Measurements from ENCODE around the gene PCNX2. TPM values are rescaled to one million over a fixed set of nuclear protein-coding genes. Genes with fewer than 3 reads are reported as not detected.
A peak's percentile ranks its signal among the peaks of the same experiment; 100 is the strongest.

The PCNX2 gene
- total RNA-seq, 2 donors from 2014 or later, result 23.9 to 39.1 TPM

DNA sequence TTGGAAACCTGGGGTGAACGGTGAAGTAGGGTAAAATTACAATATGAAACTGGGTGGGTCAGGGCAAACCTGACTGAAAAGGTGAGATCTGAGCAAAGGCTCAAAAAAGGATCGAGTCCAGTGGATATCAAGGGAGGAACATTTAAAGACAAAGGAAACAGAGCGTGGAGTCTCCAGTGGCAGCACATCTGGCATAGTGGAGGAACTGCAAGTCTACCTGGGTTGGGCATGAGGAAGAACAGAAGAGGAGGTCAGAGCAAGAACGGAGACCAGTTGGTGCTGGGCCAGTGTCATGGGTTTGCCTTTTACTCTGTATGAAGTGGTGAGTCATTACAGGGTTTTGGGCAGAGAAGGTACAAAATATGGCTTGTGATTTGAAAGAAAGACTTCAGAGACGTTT is 181.4 kb downstream of the PCNX2 start:
- TF ChIP-seq, protein P1, sequence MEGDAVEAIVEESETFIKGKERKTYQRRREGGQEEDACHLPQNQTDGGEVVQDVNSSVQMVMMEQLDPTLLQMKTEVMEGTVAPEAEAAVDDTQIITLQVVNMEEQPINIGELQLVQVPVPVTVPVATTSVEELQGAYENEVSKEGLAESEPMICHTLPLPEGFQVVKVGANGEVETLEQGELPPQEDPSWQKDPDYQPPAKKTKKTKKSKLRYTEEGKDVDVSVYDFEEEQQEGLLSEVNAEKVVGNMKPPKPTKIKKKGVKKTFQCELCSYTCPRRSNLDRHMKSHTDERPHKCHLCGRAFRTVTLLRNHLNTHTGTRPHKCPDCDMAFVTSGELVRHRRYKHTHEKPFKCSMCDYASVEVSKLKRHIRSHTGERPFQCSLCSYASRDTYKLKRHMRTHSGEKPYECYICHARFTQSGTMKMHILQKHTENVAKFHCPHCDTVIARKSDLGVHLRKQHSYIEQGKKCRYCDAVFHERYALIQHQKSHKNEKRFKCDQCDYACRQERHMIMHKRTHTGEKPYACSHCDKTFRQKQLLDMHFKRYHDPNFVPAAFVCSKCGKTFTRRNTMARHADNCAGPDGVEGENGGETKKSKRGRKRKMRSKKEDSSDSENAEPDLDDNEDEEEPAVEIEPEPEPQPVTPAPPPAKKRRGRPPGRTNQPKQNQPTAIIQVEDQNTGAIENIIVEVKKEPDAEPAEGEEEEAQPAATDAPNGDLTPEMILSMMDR (conservative IDR thresholded peaks at IDR 0.05), result no peak

DNA sequence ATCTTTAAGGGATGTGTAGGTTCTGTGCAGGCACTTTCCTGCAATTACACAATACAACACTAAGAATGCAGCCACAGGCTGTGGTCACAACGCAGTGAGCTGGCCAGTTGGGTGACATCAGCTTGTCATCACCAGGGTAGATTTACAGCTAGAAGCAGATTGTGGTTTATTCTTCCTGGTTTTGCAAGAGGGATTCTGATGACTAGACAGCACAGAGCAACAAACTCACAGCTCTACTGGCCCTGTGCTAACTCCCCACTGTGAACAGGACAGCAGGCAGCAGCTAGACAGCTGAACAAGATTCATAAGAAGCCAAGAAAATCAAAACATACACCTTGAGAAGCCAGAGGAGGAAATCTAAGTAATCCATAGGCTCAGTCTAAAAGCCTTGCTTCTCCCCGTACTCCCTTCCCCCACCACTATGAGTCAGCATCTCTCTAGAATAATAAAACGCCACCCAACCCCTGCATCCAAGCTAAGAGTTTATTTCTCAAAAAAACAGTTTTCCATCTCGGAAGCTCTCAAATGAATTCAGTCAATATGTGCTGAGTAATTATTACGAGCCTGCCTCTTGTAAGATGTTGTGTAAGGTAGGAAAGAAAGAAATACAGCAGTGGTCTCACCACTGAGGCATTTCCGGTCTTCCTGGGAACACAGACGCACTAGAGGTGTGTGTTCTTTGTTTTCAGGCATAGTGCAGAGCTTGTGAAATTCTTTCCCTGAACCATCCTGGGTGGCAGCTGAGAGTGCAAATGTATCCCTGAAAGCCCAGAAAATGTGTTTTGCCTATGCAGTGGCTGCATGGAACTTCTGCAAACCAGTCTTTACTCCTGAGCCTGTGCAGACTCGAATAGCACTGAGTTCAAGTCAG is 182.3 kb downstream of the PCNX2 start:
- Mint-ChIP-seq H3K4me3 (peak overlapping the region; percentile 27), H3K36me3 (ENCODE audit: low read depth) (peaks cover 16% of the 10 kb centered on the region), H3K4me1 (peaks cover 44% of the 10 kb centered on the region), H3K9me3 (no peaks in the 10 kb centered on the region), H3K27ac (peak overlapping the region; percentile 99), H3K27me3 (ENCODE audit: insufficient read depth) (no peaks in the 10 kb centered on the region)
- peak overlapping the region; percentile 47 for H3K9ac ChIP-seq (ENCODE audit: extremely low read depth, low read length, poor library complexity, severe bottlenecking)
- WGBS, 2 experiments (ENCODE audit: insufficient coverage in 1 of 2, insufficient read length in 1 of 2), result 24 to 43% methylated on average over 4 to 8 of the region's 8 CpGs
- H3K36me3 ChIP-seq (ENCODE audit: control insufficient read depth, insufficient read depth, low read length), result peaks cover 5% of the 10 kb centered on the region
- peak overlapping the region; percentile 12 for H3K4me3 ChIP-seq (ENCODE audit: low read length)
- H3K4me1 ChIP-seq (ENCODE audit: control insufficient read depth, insufficient read depth, low read length), result peaks cover 9% of the 10 kb centered on the region
- H3K27ac ChIP-seq (ENCODE audit: low read depth, low read length), result peak overlapping the region; percentile 87
- TF ChIP-seq, protein P1 (conservative IDR thresholded peaks at IDR 0.05), result no peak
- no peaks in the 10 kb centered on the region for H3K27me3 ChIP-seq (ENCODE audit: control insufficient read depth, insufficient read depth, low read length, poor library complexity, severe bottlenecking)
- no peaks in the 10 kb centered on the region for H3K9me3 ChIP-seq (ENCODE audit: control insufficient read depth, low read length)
- DNase-seq, result peak; percentile 90

More for the DNA sequence above, 181.4 kb downstream of the PCNX2 start:
- Histone ChIP-seq H3K9ac (ENCODE audit: extremely low read depth, low read length, poor library complexity, severe bottlenecking) (no peak overlapping the region), H3K4me3 (ENCODE audit: low read length) (no peak overlapping the region), H3K4me1 (ENCODE audit: control insufficient read depth, insufficient read depth, low read length) (peaks cover 9% of the 10 kb centered on the region), H3K27ac (ENCODE audit: low read depth, low read length) (no peak overlapping the region), H3K9me3 (ENCODE audit: control insufficient read depth, low read length) (no peaks in the 10 kb centered on the region), H3K36me3 (ENCODE audit: control insufficient read depth, insufficient read depth, low read length) (peaks cover 5% of the 10 kb centered on the region), H3K27me3 (ENCODE audit: control insufficient read depth, insufficient read depth, low read length, poor library complexity, severe bottlenecking) (no peaks in the 10 kb centered on the region)
- Mint-ChIP-seq H3K4me1 (peaks cover 36% of the 10 kb centered on the region), H3K27me3 (ENCODE audit: insufficient read depth) (no peaks in the 10 kb centered on the region), H3K9me3 (peaks cover 2% of the 10 kb centered on the region), H3K27ac (peak overlapping the region; percentile 99), H3K4me3 (no peak overlapping the region), H3K36me3 (ENCODE audit: low read depth) (peaks cover 17% of the 10 kb centered on the region)
- peak; percentile 64 for DNase-seq
- WGBS, 2 experiments (ENCODE audit: insufficient coverage in 1 of 2, insufficient read length in 1 of 2), result 83 to 84% methylated on average over 5 of the region's 5 CpGs

DNA sequence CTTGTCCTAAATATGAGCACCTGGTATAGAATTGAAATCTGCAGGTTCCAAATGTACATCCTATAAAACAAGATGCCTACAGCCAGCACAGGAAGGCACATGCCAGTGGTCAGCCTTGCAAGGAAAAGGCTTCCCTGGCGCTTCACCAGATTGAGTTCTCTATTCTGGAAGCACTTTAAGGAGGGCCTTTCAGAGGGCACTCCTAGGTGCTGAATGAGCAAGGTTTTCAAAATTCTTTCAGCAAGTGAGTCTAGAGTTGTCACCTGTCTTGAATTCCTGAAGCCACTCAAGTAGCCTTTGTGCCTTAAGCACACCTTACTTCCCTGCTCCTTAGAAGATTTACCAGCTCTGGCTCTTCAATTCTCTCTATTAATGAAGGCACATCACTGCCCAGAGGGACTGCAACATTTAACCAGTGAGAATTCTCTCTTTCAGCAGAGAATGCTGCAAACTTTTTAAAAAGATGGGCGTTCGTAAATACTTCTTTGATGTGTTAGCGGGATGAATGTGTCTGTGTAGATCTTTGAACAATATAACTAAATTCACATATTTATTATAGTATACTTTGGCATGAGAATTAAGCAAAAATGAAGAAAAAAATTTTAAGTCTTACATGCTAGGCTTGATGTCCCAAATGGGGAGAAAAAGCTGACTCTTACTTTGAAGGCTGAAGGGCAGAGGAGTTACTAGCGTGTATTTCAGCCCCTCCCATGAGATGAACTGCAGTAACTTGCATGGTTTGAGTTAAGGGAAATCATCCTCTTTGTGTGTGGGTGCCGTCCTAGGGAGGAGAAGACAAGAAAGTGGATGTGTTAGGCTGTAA is 183.1 kb downstream of the PCNX2 start:
- Histone ChIP-seq H3K9me3 (ENCODE audit: control insufficient read depth, low read length) (no peaks in the 10 kb centered on the region), H3K4me1 (ENCODE audit: control insufficient read depth, insufficient read depth, low read length) (peaks cover 9% of the 10 kb centered on the region), H3K27me3 (ENCODE audit: control insufficient read depth, insufficient read depth, low read length, poor library complexity, severe bottlenecking) (no peaks in the 10 kb centered on the region), H3K9ac (ENCODE audit: extremely low read depth, low read length, poor library complexity, severe bottlenecking) (peak overlapping the region; percentile 47), H3K27ac (ENCODE audit: low read depth, low read length) (peak overlapping the region; percentile 87), H3K36me3 (ENCODE audit: control insufficient read depth, insufficient read depth, low read length) (peaks cover 5% of the 10 kb centered on the region), H3K4me3 (ENCODE audit: low read length) (no peak overlapping the region)
- peak overlapping the region; percentile 99 for H3K27ac Mint-ChIP-seq
- H3K9me3 Mint-ChIP-seq, result no peaks in the 10 kb centered on the region
- no peaks in the 10 kb centered on the region for H3K27me3 Mint-ChIP-seq (ENCODE audit: insufficient read depth)
- no peak overlapping the region for H3K4me3 Mint-ChIP-seq
- TF ChIP-seq, protein P1 (conservative IDR thresholded peaks at IDR 0.05), result no peak
- WGBS, 2 experiments (ENCODE audit: insufficient coverage in 1 of 2, insufficient read length in 1 of 2), result 74 to 89% methylated on average over 1 to 3 of the region's 6 CpGs
- peaks cover 47% of the 10 kb centered on the region for H3K4me1 Mint-ChIP-seq
- peaks cover 16% of the 10 kb centered on the region for H3K36me3 Mint-ChIP-seq (ENCODE audit: low read depth)
- DNase-seq, result peak; percentile 55

Measured in endodermal cell (in vitro differentiated cells).